Skeletal muscle tissue (tissue), 4 donors: ENCODE results near the gene CKS1B. TPM values are rescaled to one million over a fixed set of nuclear protein-coding genes. Genes with fewer than 3 reads are reported as not detected.

Source experiments
- H3K27ac ChIP-seq: one replicate; pipeline ENCODE4 v1.7.0; 2013; ENCODE audit warnings: mild to moderate bottlenecking, low read depth, low read length, inconsistent platforms
- H3K27me3 ChIP-seq, 3 donors: one replicate each; pipeline ENCODE4 v1.7.0; 2013; ENCODE audit warnings: low read length in 3 of 3; ENCODE audit not compliant: control insufficient read depth in 3 of 3, insufficient read depth in 3 of 3
- H3K36me3 ChIP-seq, 3 donors: one replicate each; pipeline ENCODE4 v1.7.0; 2013; ENCODE audit warnings: low read length in 3 of 3; ENCODE audit not compliant: control insufficient read depth in 3 of 3, insufficient read depth in 3 of 3
- H3K4me1 ChIP-seq, 3 donors: one replicate each; pipeline ENCODE4 v1.7.0; 2013; ENCODE audit warnings: low read length in 3 of 3, mild to moderate bottlenecking in 3 of 3; ENCODE audit not compliant: control insufficient read depth in 3 of 3, insufficient read depth in 3 of 3
- H3K4me3 ChIP-seq, 3 donors: one replicate each; pipeline ENCODE4 v1.7.0; 2013; ENCODE audit warnings: low read length in 3 of 3
- H3K9ac ChIP-seq, 3 donors: one replicate each; pipeline ENCODE4 v1.7.0; 2013; ENCODE audit warnings: low read length in 3 of 3, mild to moderate bottlenecking in 3 of 3, moderate library complexity in 2 of 3, low read depth in 1 of 3
- H3K9me3 ChIP-seq, 3 donors: one replicate each; pipeline ENCODE4 v1.7.0; 2013; ENCODE audit warnings: low read length in 3 of 3; ENCODE audit not compliant: control insufficient read depth in 3 of 3
- total RNA-seq: library from RNA; depleted of rRNA; stranded (reverse); fragments of >200 nt; gene quantifications from one replicate; pipeline ENCODE4 v1.2.3, GENCODE V29; 2014
- donor health status: Osteomylitis.

The CKS1B gene
- total RNA-seq, 1 donor from 2014 or later: 31.8 TPM

GRCh38 chr1:154945962-154946850 is 28.3 kb upstream of the CKS1B start:
- Histone ChIP-seq H3K9me3 (no peaks in the 10 kb centered on the region), H3K27me3 (no peaks in the 10 kb centered on the region), H3K4me3 (no peak overlapping the region), H3K9ac (peak overlapping the region in 1 of 3 donors; percentile 25), H3K4me1 (peaks cover 20 to 55% (median 28%) of the 10 kb centered on the region in 3 donors), H3K27ac (no peak overlapping the region), H3K36me3 (peaks cover 45 to 51% (median 50%) of the 10 kb centered on the region in 3 donors)

- Histone ChIP-seq H3K36me3 (peaks cover 47 to 62% (median 56%) of the 10 kb centered on the region in 3 donors), H3K9ac (no peak overlapping the region), H3K27me3 (no peaks in the 10 kb centered on the region), H3K4me1 (peaks cover 31 to 59% (median 32%) of the 10 kb centered on the region in 3 donors), H3K27ac (no peak overlapping the region), H3K9me3 (no peaks in the 10 kb centered on the region), H3K4me3 (no peak overlapping the region)
Measured at GRCh38 chr1:154948079-154948478, 26.4 kb upstream of the CKS1B start.

GRCh38 chr1:154951901-154952657 is 22.4 kb upstream of the CKS1B start:
- Histone ChIP-seq H3K4me3 (peak overlapping the region in 2 of 3 donors; percentile 79 to 95), H3K9ac (peak overlapping the region in 2 of 3 donors; percentile 4 to 61), H3K4me1 (peaks cover 50 to 68% (median 54%) of the 10 kb centered on the region in 3 donors), H3K27me3 (no peaks in the 10 kb centered on the region), H3K36me3 (peaks cover 28 to 41% (median 33%) of the 10 kb centered on the region in 3 donors), H3K27ac (peak overlapping the region; percentile 5), H3K9me3 (no peaks in the 10 kb centered on the region)

GRCh38 chr1:154952664-154953063 is 21.8 kb upstream of the CKS1B start:
- peak overlapping the region; percentile 60 to 95 (median 79) for H3K4me3 ChIP-seq
- H3K27me3 ChIP-seq: no peaks in the 10 kb centered on the region
- peak overlapping the region; percentile 4 to 61 (median 33) for H3K9ac ChIP-seq
- peak overlapping the region; percentile 21 for H3K27ac ChIP-seq
- peaks cover 23 to 36% (median 28%) of the 10 kb centered on the region in 3 donors for H3K36me3 ChIP-seq
- H3K4me1 ChIP-seq: peaks cover 56 to 70% (median 60%) of the 10 kb centered on the region in 3 donors
- no peaks in the 10 kb centered on the region for H3K9me3 ChIP-seq

- Histone ChIP-seq H3K36me3 (peaks cover 15 to 35% (median 22%) of the 10 kb centered on the region in 3 donors), H3K4me1 (peaks cover 59 to 75% (median 69%) of the 10 kb centered on the region in 3 donors), H3K9me3 (no peaks in the 10 kb centered on the region), H3K27ac (peak overlapping the region; percentile 21), H3K27me3 (no peaks in the 10 kb centered on the region), H3K9ac (peak overlapping the region; percentile 55 to 61 (median 59)), H3K4me3 (peak overlapping the region; percentile 60 to 95 (median 79))
Measured at GRCh38 chr1:154953611-154954038, 20.9 kb upstream of the CKS1B start.

GRCh38 chr1:154954541-154954940 is 19.9 kb upstream of the CKS1B start:
- Histone ChIP-seq H3K4me1 (peaks cover 62 to 83% (median 72%) of the 10 kb centered on the region in 3 donors), H3K9ac (peak overlapping the region; percentile 78 to 98 (median 90)), H3K27me3 (no peaks in the 10 kb centered on the region), H3K36me3 (peaks cover 22 to 41% (median 23%) of the 10 kb centered on the region in 3 donors), H3K4me3 (peak overlapping the region; percentile 79 to 95 (median 92)), H3K9me3 (no peaks in the 10 kb centered on the region), H3K27ac (peak overlapping the region; percentile 90)

GRCh38 chr1:154955039-154955717 is 19.3 kb upstream of the CKS1B start:
- Histone ChIP-seq H3K36me3 (peaks cover 25 to 43% (median 26%) of the 10 kb centered on the region in 3 donors), H3K4me3 (peak overlapping the region; percentile 79 to 95 (median 92)), H3K27me3 (no peaks in the 10 kb centered on the region), H3K9ac (peak overlapping the region; percentile 78 to 98 (median 90)), H3K4me1 (peaks cover 64 to 83% (median 72%) of the 10 kb centered on the region in 3 donors), H3K9me3 (no peaks in the 10 kb centered on the region), H3K27ac (peak overlapping the region; percentile 90)

- H3K27me3 ChIP-seq: no peaks in the 10 kb centered on the region
- H3K27ac ChIP-seq: peak within 1 kb of the TSS; percentile 90
- H3K4me1 ChIP-seq: peaks cover 70 to 88% (median 77%) of the 10 kb centered on the region in 3 donors
- peak within 1 kb of the TSS; percentile 78 to 98 (median 90) for H3K9ac ChIP-seq
- no peaks in the 10 kb centered on the region for H3K9me3 ChIP-seq
- H3K36me3 ChIP-seq: peaks cover 18 to 35% (median 19%) of the 10 kb centered on the region in 3 donors
- peak within 1 kb of the TSS; percentile 79 to 95 (median 92) for H3K4me3 ChIP-seq
Measured at GRCh38 chr1:154955718-154956543, 18.6 kb upstream of the CKS1B start, which contains the start of gene PBXIP1. Gene PBXIP1, minus strand, starts transcription at chr1:154956099. Its CDS starts 2,378 bp downstream, at chr1:154953721.
